Right renal pelvis (tissue), 4 donors: Measurements from ENCODE around the gene SDK1. TPM values are rescaled to one million over a fixed set of nuclear protein-coding genes. Genes with fewer than 3 reads are reported as not detected.
"Not testable (repeated sequence)": the region's sequence is repeated elsewhere in the genome, so short reads cannot be mapped to it uniquely, and the experiment has no call there.

Experiments used
- DNase-seq, 4 donors: peaks; one replicate each; pipeline ENCODE4 v3.0.0-alpha.2; 2013; ENCODE audit warnings: low read depth in 4 of 4, low spot score in 3 of 4, missing footprints in 1 of 4
- polyA plus RNA-seq, 4 donors: library from polyadenylated mRNA; unstranded; fragments of 120-200 nt; gene quantifications; one replicate each; pipeline ENCODE4 v1.2.1, GENCODE V29; 2013; ENCODE audit not compliant: insufficient read length in 4 of 4

The SDK1 gene
- polyA plus RNA-seq, 4 donors, result 6.8 to 8.2 (median 6.9) TPM

DNA sequence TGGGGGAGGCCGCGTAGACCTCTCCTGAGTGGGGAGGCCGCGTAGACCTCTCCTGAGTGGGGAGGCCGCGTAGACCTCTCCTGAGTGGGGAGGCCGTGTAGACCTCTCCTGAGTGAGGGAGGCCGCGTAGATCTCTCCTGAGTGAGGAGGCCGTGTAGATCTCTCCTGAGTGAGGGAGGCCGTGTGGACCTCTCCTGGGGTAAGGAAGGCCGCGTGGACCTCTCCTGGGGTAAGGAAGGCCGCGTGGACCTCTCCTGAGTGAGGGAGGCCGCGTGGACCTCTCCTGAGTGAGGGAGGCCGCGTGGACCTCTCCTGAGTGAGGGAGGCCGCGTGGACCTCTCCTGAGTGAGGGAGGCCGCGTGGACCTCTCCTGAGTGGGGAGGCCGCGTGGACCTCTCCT lies 963.2 kb downstream of the SDK1 start:
- DNase-seq, result not testable (repeated sequence)

DNA sequence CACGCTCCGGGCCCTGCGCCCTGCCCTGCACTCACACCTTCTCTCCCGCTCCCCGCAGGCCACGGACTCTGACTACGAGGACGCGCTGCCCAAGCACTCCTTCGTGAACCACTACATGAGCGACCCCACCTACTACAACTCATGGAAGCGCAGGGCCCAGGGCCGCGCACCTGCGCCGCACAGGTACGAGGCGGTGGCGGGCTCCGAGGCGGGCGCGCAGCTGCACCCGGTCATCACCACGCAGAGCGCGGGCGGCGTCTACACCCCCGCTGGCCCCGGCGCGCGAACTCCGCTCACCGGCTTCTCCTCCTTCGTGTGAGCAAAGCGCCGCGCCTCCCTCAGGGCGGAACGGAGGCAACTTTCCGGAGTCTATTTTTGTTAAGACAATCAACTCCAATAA lies 964.0 kb downstream of the SDK1 start:
- peak in 2 of 4 donors; percentile 12 to 16 for DNase-seq

DNA sequence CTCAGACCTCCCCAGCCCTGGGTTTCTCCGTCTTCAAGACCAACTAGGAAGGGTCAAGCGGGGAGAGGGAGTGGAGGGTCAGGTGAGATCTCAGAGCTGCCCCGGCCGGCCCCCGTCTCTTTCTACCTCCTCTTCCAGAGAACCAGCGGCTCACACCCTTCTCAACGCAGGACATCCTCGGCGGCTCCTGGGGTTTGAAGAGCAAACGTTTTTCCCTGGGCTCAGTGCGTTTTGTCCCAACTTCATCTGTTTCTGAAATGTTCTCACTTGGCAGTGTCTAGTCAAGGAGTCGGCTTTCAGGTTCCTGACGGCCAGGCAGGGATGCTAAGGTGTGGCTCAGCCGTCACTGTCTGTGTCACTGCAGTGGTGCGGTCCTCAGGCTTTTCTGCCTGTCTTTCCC lies 964.6 kb downstream of the SDK1 start:
- no peak for DNase-seq

DNA sequence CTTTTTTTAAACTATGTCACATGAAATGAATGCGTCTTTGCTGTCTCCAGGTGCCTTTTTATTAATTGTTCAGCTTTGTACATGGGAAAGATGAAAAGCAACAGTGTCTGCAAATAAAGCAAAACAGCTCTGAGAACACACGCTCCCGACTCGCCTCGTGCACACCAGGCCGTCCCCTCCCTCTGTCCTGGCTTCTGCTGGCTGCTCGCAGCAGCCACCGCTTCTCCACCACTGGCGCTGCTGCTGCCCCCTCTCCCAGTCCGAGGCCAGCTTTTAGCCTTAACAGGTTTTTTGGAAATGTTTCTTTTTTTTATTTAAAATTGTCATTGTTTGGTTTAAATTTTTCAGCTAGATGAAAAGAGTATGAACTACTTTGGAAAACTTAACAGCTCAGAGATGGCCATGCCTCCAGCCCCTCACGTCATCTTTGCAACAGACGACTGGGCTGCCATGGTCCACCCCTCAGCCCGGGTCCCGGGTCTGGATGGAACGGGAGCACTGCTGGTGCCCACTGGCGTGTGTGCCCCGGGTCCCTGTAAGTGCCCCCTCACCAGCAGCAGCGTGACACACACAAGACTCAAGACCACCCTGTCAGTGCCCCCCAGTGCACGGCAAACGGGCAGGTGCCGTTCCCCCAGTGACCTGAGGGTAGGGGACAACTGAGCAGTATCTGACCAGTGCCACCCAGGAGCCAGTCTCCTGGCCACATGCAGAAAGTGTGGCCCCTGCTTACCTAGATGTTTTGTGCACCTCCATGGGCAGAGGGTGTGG lies 965.4 kb downstream of the SDK1 start:
- no peak for DNase-seq

DNA sequence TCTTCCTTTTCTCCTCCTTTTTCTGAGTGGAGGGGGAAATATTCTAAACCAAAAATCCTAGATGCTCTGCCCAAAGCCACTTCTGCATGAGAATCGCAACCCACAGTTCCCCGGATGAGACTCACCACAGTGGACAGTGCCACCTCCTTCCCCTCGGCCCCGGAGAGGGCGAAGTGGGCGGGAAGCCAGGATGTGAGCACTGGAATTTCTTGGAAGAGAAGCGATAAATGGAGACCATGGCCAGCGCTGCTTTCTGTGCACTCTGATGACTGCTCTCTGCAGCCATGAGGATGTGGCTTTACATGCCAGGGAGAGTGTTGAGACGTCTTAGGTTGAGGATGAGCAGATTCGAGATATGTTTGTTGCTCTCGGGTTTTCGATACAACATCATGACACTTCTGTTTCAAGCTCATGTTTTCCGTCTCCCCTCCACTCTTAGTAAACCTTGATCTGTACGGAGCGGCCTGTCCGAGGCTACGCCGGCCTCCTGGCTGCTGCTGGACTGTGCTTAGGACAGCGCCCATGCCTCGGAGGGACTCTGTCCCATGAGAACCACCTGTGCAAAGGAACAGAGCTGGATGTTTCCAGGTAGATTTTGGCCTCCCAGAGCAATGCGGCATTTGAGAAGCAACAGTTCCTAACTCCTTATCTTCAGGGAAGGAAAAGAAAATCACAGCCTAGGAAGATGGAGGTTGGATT lies 966.4 kb downstream of the SDK1 start:
- DNase-seq, result no peak

DNA sequence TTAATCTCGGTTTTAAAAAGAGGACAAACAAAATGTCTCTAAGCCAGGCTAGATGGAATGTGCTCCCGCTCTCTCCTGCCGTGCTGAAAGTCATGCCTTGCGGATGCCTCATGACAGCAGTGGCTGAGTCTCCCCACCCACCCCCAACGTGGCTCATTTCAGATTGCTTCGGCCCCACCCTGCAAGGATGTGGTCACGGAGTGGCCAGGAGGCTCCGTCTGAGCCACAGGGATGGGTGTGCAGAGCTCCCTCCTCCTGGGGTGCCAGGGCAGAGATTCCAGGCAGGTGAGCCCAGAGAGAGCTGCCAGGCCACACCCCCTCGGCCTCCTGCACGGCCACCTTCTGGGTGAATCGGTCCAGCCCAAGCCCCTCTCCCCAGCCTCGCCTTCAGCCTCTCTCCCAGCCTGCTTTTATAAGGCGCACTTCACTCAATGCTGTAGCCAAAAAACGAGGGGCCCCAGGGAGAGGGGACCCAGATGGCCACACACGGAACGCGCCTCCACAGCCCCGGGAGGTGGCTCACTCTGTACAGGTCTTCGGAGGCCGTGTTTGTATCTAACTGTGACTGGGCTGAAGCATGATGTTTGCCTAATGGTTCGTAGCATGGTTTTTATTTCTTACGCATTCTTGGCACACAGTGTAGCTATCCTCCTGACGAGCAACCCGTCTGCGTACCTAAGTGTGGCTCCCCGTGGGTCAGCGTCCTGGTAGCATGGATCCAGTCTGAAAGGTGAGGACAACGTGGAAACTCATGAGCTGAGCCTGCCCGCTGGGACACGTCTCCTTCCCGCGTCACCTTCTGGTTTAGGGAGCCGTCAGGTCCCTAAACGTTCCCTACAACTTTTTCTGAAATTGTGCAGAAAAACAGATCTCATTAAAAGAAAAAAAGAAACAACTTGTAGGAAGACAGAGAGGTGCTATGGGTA lies 967.3 kb downstream of the SDK1 start:
- DNase-seq, result no peak

DNA sequence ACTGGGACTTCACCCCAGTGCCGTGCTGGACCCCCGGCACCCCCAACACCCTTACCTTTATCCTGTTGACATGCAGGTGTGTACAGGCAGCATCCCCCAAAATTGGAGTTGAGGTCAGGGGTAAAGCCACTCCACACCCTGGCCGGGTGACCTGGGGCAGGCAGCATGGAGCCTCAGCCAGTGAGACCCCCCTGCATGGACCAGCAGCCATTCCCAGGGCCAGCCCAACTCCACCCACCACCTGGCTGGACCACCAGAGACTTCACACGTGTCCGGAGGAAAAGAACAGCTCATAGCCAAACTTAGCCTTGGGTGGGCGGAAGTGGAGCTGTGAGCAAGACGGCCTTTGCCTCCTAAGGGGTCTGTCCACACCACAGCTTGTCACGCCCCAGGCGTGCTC lies 968.0 kb downstream of the SDK1 start:
- no peak for DNase-seq

DNA sequence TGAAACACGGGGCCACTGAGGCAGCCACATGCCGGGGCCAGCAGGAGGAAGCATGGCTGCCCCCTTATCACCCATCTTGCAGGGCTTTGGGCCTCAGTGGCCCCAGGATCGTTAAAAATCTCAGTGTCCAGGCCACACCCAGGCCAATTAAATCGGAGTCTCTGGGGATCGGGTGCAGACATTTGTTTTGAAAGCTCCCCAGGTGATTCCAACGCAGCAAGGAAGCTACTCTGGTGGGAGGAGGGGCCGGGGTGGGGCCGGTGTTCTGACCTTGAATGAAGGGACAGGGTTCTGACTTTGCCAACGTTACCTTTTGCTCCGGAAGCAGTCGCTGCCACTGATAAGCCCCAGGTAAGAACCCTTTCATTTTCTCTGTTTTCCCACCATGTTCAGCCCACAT lies 968.7 kb downstream of the SDK1 start:
- no peak for DNase-seq

DNA sequence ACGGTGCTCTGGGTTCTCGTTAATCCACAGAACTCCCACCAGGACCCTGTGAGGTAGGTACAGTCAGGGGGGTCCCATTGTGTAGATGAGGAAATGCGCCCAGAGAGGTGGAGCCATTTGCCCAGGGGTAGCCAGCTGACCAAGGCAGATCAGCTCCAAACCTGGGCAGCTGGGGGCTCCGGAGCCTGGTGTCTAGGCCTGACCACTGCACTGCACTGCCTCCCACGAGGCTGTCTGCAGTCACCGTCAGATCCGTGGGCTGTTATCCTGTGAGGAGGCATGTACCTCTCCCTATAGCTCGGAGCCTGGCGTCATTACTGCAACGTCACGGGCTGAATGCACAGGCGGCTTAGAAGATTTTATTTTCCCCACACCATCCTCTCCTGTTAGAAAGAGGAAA lies 969.2 kb downstream of the SDK1 start:
- DNase-seq, result no peak

DNA sequence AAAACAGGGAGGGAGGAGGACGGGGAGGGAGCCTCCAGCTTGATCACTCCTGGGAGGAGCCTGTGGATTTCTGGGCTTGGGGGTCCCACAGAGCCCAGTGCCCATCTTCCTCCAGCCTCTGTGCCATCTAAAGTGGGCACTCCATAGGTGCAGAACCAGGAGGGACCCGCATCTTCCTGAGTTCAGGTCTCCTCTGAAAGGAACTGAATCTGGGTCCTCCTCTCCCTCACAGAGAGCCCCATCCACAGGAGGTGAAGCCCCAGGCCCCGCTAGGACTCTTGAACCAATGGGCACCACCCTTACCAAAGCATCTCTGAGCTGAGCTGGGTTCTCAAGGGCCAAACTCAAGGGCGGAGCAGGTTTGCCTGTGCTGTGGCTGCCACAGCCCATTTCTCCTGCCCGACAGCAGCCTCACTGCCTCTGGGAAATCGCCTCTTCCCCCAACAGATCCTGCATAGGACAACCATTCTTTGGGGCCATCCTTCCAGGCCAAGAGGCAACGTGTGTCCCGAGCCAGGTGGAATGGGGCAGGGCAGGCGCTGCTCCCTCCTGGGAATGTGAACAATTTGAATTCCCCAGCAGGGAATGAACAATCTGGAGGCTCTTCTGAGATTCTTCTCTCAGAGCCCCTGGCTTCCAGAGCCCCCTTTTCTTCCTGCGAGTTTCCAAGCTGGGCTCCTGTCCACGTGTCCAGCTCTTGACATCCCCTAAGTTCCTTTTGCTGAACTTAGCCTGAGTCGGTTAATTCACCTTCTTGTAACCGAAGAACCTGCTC lies 970.1 kb downstream of the SDK1 start:
- DNase-seq, result no peak

DNA sequence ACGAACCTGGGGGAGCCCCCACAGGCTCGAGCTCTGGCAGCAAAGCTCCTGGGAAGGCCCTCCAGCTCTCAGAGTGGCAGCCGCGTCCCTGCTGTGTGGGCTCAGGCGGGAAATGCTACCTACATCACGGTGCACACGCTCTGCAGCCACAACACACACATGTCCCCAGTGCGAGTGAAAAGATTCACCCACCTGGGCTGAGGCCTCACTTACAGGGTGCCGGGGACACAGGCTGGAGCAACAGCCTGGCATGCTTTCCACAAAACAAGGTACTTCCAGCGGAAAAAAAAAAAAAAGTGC lies 970.6 kb downstream of the SDK1 start:
- no peak for DNase-seq

DNA sequence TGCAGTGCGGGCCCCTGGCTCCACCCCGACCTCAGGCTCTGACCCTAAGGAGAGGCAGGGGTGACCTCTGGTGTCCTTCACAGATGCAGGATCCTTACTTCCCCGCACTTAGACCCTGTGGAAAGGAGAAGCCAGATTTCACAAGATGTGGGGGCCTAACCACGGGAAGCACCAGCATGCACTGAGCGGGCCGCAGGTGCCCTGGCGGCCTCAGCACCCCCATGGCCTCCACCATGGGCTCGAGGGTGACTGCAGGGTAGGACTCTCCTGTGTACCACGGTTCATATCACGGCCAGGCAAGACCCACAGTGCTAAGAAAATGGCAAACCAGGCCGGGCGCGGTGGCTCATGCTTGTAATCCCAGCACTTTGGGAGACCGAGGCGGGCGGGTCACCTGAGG lies 971.1 kb downstream of the SDK1 start:
- DNase-seq, result no peak

DNA sequence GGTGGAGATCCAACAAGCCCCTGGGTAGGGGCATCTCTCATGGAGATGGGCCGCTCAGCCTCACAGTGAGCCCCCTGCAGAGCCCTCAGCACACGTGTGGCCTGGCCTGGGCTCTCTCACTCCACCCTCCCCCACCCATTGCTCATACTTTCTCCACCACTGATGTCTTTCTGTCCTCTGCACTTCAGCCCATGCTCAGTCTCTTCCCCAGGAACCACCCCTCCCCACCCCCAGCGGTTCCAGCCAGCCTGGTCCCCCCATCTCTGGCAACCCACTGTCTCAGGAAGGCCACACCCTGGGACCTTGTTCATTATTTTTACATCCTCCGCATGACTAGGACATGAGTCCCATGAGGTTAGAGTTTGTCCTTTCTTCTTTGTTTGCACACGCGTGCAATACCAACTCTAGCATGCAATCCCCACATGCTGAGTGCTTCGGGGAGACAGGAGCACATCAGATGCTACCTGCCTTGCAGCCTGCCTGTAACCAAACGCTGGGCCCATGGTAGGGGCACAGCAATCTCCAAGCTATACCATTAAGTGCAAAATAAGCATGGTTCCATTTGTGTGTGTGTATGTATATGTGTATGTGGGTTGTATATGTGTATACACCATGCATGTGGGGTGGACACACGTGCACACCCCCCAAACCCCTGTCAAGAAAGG lies 972.6 kb downstream of the SDK1 start:
- DNase-seq, result no peak

DNA sequence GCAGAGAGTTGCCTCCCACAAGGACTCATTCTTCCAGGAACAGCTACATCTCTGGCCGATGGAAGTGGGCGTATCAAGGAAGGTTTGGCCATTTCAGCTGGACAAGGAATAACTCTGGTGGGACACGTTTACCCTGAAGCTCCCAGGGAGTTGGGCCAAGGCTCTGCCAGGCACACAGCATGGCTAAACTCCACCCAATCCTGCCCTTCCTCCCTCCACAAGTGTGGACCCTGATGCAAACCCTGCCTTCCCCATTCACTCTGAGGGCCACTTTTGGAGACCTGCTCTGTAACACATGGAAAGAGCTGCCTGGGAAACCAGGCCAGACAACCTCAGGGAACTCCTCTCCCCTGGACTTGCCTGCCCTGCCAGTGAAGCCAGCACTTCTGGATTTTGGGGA lies 973.2 kb downstream of the SDK1 start:
- no peak for DNase-seq

DNA sequence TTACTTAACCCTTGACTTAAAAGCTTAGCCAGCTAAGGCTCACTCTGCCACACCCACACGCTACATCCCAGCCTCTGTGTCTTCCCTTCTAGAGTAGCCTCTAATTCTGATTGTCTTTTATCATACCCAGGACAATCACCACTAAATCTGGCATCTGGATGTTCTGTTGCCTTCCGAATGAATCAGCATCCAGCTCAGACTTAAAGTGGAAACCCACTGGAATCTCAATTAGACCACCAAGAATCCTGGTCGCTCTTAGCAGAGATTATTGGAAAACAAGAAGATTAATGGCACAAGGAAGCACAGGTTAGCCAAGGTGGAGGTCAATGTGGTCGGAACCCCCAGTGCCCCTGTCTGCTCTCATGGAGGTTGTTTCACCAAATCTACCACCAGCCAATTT lies 976.9 kb downstream of the SDK1 start:
- no peak for DNase-seq

DNA sequence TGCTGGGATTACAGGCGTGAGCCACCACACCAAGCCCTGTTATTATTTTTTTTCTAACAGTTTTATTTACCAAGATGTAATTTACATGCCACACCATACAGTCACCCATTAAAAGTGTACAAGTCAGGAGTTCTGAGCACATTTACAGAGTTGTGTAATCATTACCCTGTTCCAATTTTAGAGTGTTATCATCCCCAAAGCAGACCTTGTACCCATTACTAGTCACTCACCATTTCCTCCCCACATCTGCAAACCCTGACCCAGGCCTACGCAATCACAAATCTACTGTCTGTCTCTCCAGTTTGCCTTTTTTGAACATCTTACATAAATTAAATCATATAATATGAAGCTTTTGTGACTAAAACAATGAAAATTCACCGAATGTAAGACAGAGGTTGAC lies 978.2 kb downstream of the SDK1 start:
- no peak for DNase-seq

DNA sequence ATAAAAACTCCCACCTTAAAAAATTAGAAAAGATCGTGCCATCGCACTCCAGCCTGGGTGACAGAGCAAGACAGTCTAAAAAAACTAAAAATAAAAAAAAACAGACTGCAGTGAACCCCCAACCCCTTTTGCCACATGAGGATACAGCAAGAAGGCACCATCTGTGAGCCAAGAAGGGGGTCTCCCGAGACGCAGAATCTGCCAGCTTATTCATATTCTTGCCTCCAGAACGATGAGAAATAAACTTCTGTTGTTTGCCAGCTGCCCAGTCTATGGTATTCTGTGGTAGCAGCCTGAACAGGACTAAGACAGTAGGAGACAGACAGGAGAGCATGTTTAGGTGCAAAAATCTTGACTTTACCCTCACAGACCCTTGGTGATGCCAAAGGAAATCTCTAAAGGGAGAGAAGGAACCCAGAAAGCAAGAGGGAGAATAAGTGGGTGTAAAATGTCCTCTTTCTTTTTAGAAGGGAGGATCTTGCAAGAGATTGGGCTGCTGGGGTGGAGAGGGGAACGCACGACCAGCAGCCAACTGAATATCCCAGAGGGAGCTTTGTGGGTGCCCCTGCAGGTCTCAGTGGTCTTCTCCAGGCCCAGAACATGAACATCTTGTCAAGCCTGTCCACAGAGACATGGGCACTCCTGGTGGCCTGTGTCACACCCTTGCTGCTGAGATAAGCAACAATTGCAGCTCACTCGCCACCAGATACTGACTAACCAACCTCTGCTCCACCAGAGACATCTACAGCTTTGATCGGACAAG lies 980.4 kb downstream of the SDK1 start:
- no peak for DNase-seq

DNA sequence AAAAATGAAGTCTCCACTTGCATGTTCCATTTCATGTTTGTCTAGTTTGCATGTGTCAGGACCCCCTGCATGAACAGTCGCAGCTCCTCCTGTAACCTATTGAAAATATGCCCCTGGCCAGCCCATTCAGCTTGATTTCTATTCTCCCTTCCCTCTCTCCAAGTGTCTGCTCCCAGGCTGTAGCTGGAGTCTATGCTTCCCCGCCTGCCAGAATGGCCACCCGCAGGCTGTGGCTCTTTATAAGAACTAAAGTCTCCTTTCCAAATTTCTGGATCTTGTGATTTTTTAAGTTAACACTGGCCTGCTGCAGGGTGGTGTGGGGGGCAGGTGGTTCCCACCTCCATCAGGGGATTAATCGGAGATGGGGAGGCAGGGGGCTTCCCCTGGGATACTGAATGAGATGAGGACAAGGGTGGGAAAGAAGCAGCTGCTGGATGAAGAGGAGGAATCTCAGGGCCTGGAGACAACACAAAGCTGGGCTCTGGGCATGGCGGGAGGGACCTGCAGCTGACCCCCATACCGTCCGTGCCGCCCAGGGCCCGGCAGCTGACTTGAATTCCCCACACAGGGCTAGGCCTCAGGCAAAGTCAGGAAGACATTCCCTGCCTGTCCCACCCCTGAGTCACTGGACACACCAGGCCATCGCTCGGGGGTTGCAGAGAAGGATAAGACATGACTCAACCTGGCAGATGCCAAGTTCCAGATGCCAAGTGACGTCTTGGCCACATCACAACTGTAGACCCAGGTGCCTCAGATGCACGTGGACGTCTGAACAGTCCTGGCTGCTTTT lies 981.6 kb downstream of the SDK1 start:
- no peak for DNase-seq

DNA sequence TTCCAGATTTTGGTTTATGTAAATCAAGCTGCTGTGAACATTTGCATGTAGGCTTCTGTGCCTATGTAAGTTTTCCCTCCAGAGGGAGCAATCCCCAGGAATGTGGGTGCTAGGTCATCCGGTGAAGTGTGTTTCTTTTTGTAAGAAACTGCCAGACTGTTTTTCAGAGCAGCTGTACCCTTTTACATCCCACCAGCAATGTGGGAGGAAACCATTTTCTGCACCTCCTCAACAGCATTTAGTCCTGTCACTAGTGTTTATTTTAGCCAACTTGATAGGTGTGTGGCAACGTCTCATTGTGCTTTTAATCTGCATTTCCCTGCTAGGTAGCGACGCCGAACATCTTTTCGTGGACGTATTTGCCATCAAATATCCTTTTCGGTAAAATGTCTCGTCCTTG lies 985.3 kb downstream of the SDK1 start:
- DNase-seq, result peak in 1 of 4 donors; percentile 2
